GM18873 (cell line): ENCODE results near the gene NCKAP5.
"Not testable (repeated sequence)": the region's sequence is repeated elsewhere in the genome, so short reads cannot be mapped to it uniquely, and the experiment has no call there.

Source experiments
- ATAC-seq: cut with Tn5 transposase; IDR thresholded peaks from one replicate; pipeline ENCODE4 v1.9.1; 2021; ENCODE audit warnings: mild to moderate bottlenecking, moderate library complexity, moderate number of reproducible peaks; ENCODE audit not compliant: unreplicated experiment, low FRiP score

NCKAP5 gene

GRCh38 chr2:132876745-132877391 lies 691.4 kb downstream of the NCKAP5 start:
- no peak for ATAC-seq

GRCh38 chr2:132875193-132875592 lies 693.1 kb downstream of the NCKAP5 start:
- no peak for ATAC-seq

DNA sequence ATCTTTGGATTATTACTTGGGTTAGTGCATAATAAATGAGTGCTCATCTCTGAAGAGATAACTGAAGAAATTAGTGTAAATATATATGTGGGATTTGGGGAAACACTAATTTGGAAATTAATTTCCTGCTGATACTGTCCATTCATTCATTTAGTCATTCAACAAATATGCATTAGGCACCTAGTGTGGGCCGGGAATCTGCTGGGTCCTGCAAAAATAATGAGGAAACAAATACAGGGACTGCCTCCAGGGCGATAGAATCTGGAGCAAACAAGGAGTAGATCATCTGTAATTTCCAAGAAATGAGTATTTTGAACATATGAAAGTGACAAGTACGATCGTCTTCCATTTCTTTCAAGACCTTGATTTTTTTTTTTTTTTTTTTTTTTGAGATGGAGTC lies 694.5 kb downstream of the NCKAP5 start:
- no peak for ATAC-seq

DNA sequence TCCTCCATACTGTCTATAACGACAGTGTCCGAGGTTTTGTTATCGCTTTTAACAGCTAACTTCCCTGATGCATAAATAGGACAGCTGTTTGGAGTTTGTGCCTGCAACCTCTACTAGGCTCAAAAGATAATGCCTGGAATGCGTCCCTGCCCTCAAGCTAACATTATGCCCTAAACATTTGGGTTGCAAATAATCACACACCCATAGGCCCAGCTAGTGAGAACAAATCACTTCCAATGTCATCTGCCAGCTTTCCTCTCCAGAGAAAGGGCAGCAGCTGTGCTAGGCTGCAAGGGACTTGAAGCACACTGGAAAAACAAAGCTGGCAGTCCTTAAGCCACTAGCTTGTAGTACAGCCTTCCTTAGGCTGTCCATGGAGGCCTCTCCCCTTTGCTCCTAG lies 696.4 kb downstream of the NCKAP5 start:
- no peak for ATAC-seq

DNA sequence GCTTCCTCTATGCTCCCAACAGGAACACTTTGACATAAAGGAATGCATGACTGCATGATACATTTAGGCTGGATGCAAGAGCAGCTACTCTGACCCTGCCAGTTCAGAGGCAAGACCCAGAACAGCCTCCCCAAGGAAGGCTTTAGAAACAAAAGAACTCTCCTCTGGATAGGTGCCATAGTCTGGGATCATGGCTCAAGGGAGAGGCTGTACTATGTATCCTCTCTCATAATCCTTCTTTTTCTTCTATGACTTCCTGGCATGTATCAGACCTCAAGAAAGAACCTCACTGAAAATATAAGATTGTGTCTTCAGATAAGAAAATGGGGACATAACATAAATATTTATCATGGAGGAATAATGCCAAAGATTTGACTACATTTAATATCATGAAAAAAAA lies 704.3 kb downstream of the NCKAP5 start:
- no peak for ATAC-seq

GRCh38 chr2:132860220-132860619 lies 708.0 kb downstream of the NCKAP5 start:
- ATAC-seq, result no peak

- ATAC-seq, result no peak
These were observed 708.7 kb downstream of the NCKAP5 start for GRCh38 chr2:132859590-132859989.

DNA sequence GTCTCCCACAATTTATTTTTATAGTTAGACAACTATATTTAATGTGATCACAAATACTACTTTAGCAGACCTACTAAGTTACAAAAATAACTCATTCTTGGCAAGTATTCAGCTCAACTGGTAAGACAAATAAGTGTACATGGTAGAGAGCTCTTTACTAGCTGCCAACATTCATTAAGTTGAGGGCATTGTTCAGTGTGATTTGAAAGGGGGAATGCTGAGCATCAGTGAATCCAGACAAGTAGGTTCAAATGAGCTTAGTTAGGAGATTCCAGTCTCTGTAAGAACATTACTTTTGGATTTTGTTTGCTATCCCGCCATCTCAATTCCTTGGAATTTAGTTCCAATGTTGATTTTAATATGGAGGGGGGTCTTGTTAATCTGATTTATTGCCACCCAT lies 710.9 kb downstream of the NCKAP5 start:
- no peak for ATAC-seq

GRCh38 chr2:132850688-132851087 lies 717.6 kb downstream of the NCKAP5 start:
- no peak for ATAC-seq

- ATAC-seq, result no peak
These were observed 719.1 kb downstream of the NCKAP5 start for GRCh38 chr2:132849118-132849517.

GRCh38 chr2:132845339-132845738 lies 722.9 kb downstream of the NCKAP5 start:
- no peak for ATAC-seq

GRCh38 chr2:132844585-132844984 lies 723.7 kb downstream of the NCKAP5 start:
- ATAC-seq, result no peak

DNA sequence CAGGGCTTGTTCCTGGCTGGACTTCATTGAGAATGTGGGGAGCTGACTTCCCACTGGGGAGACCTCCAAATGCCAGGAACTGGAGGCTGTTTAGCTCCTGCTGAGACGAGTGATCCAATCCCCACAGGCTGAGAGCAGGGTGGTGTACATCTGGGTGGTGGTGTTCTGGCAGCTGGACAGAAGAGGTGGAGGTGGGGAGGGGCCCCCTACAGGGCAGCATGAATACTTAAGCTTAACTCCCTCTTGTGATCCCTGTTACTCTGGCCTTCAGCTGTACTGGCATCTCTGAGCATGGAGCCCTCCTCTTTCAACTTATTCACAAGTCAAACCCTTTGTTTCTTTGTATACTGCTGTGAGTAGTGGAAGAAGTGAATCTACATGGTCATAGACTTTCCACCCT lies 730.5 kb downstream of the NCKAP5 start:
- no peak for ATAC-seq

- no peak for ATAC-seq
These were observed 737.9 kb downstream of the NCKAP5 start for GRCh38 chr2:132830321-132830827.

- ATAC-seq, result no peak
These were observed 742.7 kb downstream of the NCKAP5 start for GRCh38 chr2:132825601-132826000.

- no peak for ATAC-seq
These were observed 743.5 kb downstream of the NCKAP5 start for GRCh38 chr2:132824716-132825115.

DNA sequence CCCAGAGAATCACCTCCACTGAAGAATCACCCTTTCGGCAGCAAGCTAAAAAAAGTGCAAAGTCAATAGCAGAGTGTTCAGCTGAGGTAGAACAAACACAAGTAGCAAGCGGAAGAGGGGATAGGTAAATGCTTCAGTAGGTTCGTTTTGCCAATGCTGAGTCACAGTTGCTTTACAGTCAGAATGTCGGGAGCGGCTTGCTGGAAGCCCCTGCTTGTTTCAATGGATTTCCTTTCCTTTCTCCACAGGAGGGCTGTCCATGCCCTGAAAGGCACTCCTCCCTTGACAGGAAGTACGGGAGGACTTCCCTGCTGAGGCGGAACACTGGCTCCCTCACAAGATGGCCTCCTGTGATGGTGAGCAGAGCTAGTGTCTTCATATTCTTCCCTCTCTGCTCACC lies 752.0 kb downstream of the NCKAP5 start:
- ATAC-seq, result no peak

DNA sequence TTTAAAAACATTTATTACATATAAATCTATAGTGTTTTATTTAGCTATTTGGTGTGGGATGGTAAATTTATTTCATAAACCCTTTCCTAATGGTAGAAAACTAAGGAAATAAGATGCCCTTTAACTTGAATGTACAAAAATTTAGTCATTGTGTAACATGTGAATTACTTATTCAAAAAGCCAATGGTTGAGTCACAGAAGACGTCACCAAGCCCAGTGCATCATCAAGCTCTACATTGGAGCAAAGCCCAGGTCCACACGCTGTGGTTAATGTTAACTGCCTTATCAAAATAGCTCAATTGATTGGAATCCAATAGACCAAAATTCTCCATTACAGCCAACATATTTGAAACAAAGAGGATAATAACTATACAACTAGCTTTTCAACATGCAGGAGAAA lies 752.7 kb downstream of the NCKAP5 start:
- ATAC-seq, result no peak

DNA sequence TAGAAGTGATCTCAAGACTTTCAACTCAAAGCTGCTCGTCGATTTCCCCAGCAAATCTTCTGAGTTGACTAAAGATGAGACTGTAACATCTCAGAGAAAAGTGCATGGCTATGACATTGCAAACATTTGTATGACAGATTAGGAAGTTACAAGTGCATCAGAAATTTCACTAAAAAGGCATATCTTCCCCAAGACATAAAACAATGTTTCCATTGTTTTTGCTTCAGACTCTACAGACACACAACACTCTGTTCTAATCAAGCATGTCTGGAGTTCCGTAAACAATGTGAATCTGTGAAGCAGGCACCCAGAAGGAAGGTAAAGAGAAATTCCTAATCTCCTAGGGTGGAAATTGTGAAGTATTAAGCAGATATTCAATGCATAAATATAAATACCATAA lies 753.6 kb downstream of the NCKAP5 start:
- ATAC-seq, result no peak

- no peak for ATAC-seq
These were observed 754.8 kb downstream of the NCKAP5 start for GRCh38 chr2:132813422-132813821.

GRCh38 chr2:132811148-132811915 lies 756.9 kb downstream of the NCKAP5 start:
- no peak for ATAC-seq

GRCh38 chr2:132809962-132810361 lies 758.3 kb downstream of the NCKAP5 start:
- ATAC-seq, result not testable (repeated sequence)
